ENCODE results near the gene PLK4. TPM values are rescaled to one million over a fixed set of nuclear protein-coding genes. Genes with fewer than 3 reads are reported as not detected.

PLK4 gene
- total RNA-seq, 1 experiment from 2014 or later: 40.2 TPM

GRCh38 chr4:127916512-127916911, 35.8 kb downstream of the PLK4 start:
- no peaks in the 10 kb centered on the region for H3K27me3 Mint-ChIP-seq (ENCODE audit: low read depth)
- no peak overlapping the region for H4K8ac ChIP-seq (replicated peaks; ENCODE audit: insufficient read length, low read depth, low read length)
- no peak overlapping the region for H2BK120ac ChIP-seq (ENCODE audit: low read depth, low read length, poor library complexity, severe bottlenecking)
- no peaks in the 10 kb centered on the region for H3K9me3 ChIP-seq (ENCODE audit: control insufficient read depth, low read depth, low read length)
- H3K56ac ChIP-seq (ENCODE audit: insufficient read length, low read depth, low read length): no peak overlapping the region
- H3K18ac ChIP-seq (ENCODE audit: insufficient read length, low read depth, low read length): no peak overlapping the region
- no peak overlapping the region for H3K27ac Mint-ChIP-seq
- no peak overlapping the region for H3K23ac ChIP-seq (ENCODE audit: insufficient read length, low read depth, low read length)
- H3K4me1 ChIP-seq (ENCODE audit: insufficient read depth, low read length): no peaks in the 10 kb centered on the region
- H3K23me2 ChIP-seq (ENCODE audit: insufficient read length, low read depth, low read length, poor library complexity, severe bottlenecking): no peaks in the 10 kb centered on the region
- no peak overlapping the region for H3K4me3 Mint-ChIP-seq
- H3K4ac ChIP-seq (ENCODE audit: low read depth, low read length): no peak overlapping the region
- no peak overlapping the region for H2AFZ ChIP-seq (ENCODE audit: low read length)
- no peak overlapping the region for H2BK12ac ChIP-seq (ENCODE audit: insufficient read length, low read depth, low read length)
- H4K5ac ChIP-seq (ENCODE audit: insufficient read length, low read depth, low read length): no peak overlapping the region
- no peaks in the 10 kb centered on the region for H3K27me3 ChIP-seq (ENCODE audit: insufficient read depth, low read length)
- H3K79me2 ChIP-seq (ENCODE audit: insufficient read depth, low read length): no peaks in the 10 kb centered on the region
- no peak overlapping the region for H2AK5ac ChIP-seq (ENCODE audit: insufficient read length, low read length)
- no peaks in the 10 kb centered on the region; a peak in 1 of 5 replicates for H3K9me3 Mint-ChIP-seq
- DNase-seq: no peak
- no peaks in the 10 kb centered on the region for H3K79me1 ChIP-seq (ENCODE audit: insufficient read depth, low read depth, low read length, poor library complexity, severe bottlenecking)
- no peak overlapping the region for H3K27ac ChIP-seq (ENCODE audit: insufficient read length, low read depth, low read length)
- H3K14ac ChIP-seq (ENCODE audit: insufficient read depth, low read length): no peak overlapping the region
- no peak overlapping the region for H3K4me2 ChIP-seq (ENCODE audit: insufficient read depth, insufficient read length, low read length)
- H3K9ac ChIP-seq (ENCODE audit: extremely low read depth, insufficient read length, low read length): no peak overlapping the region
- no CpG with 5 or more reads among the region's 3 CpGs for WGBS (ENCODE audit: extremely low coverage, insufficient read length, low lambda C conversion rate)
- H3T11ph ChIP-seq (ENCODE audit: low read length): no peak overlapping the region
- H2BK20ac ChIP-seq (ENCODE audit: low read depth, low read length, poor library complexity, severe bottlenecking): no peak overlapping the region
- no peak overlapping the region for H2BK15ac ChIP-seq (ENCODE audit: low read depth, low read length)
- H4K91ac ChIP-seq (ENCODE audit: insufficient read length, low read depth, low read length): no peak overlapping the region
- no peak for TF ChIP-seq CTCF (conservative IDR thresholded peaks at IDR 0.05)
- H3K4me1 Mint-ChIP-seq: no peaks in the 10 kb centered on the region; a peak in 1 of 4 replicates
- H2BK5ac ChIP-seq (ENCODE audit: insufficient read length, low read length): no peak overlapping the region
- no peaks in the 10 kb centered on the region for H4K20me1 ChIP-seq (ENCODE audit: control insufficient read depth, insufficient read depth, insufficient read length)
- H3K36me3 Mint-ChIP-seq (ENCODE audit: insufficient read depth in 1 of 3, low read depth in 3 of 3): peaks cover 0 to 3% (median 0%) of the 10 kb centered on the region in 3 experiments; a peak in 4 of 7 replicates

Measured in H9 (cell line).